Fibroblast of lung (primary cell): ENCODE measurements around the gene FDXACB1. TPM values are rescaled to one million over a fixed set of nuclear protein-coding genes. Genes with fewer than 3 reads are reported as not detected.
A peak's percentile ranks its signal among the peaks of the same experiment; 100 is the strongest.

Experiments used
- DNase-seq, 2 donors: peaks; one replicate each; pipeline versions ENCODE4 v3.0.0 to v3.0.0-alpha.2; 2010; ENCODE audit warnings: low read depth in 2 of 2
- H2AFZ ChIP-seq: 2 replicates; pipeline ENCODE4 v1.5.1; 2012; ENCODE audit warnings: low read length, control low read depth, inconsistent platforms
- H3K27ac ChIP-seq: 2 replicates; pipeline ENCODE4 v1.5.1; 2011; ENCODE audit warnings: low read length, control low read depth; ENCODE audit not compliant: insufficient read depth
- H3K27me3 ChIP-seq: 2 replicates; pipeline ENCODE4 v1.5.1; 2011; ENCODE audit warnings: mild to moderate bottlenecking, low read length; ENCODE audit not compliant: control insufficient read depth, insufficient read depth
- H3K36me3 ChIP-seq: 2 replicates; pipeline ENCODE4 v1.5.1; 2011; ENCODE audit warnings: low read length; ENCODE audit not compliant: control insufficient read depth, insufficient read depth
- H3K4me1 ChIP-seq: 2 replicates; pipeline ENCODE4 v1.5.1; 2011; ENCODE audit warnings: low read length; ENCODE audit not compliant: control insufficient read depth, insufficient read depth; ENCODE audit errors: extremely low read depth
- H3K4me2 ChIP-seq: 2 replicates; pipeline ENCODE4 v1.5.1; 2011; ENCODE audit warnings: low read length, control low read depth; ENCODE audit not compliant: insufficient read depth; ENCODE audit errors: extremely low read depth
- H3K4me3 ChIP-seq, 4 experiments: fragments of 200-600 bp in 1 of 4; sonication (generic) in 1 of 4; replicated peaks in 1 of 4; 2 replicates each; pipeline ENCODE4 v1.5.1; 2011 to 2016; ENCODE audit warnings: low read length in 4 of 4, low read depth in 3 of 4, mild to moderate bottlenecking in 3 of 4, control low read depth in 2 of 4, inconsistent platforms in 1 of 4, mixed read lengths in 1 of 4; ENCODE audit not compliant: insufficient read depth in 1 of 4; ENCODE audit errors: control extremely low read depth in 1 of 4
- H3K79me2 ChIP-seq: 2 replicates; pipeline ENCODE4 v1.5.1; 2012; ENCODE audit warnings: mild to moderate bottlenecking, low read length, inconsistent platforms; ENCODE audit not compliant: control insufficient read depth, insufficient read depth
- H3K9ac ChIP-seq: 2 replicates; pipeline ENCODE4 v1.5.1; 2011; ENCODE audit warnings: mild to moderate bottlenecking, low read length, control low read depth; ENCODE audit not compliant: insufficient read depth
- H3K9me3 ChIP-seq: 2 replicates; pipeline ENCODE4 v1.5.1; 2012; ENCODE audit warnings: low read depth, low read length; ENCODE audit not compliant: control insufficient read depth, insufficient read depth
- H4K20me1 ChIP-seq: 2 replicates; pipeline ENCODE4 v1.5.1; 2011; ENCODE audit warnings: low read length; ENCODE audit not compliant: control insufficient read depth, insufficient read depth; ENCODE audit errors: extremely low read depth
- EZH2 ChIP-seq: IDR thresholded peaks from 2 replicates; pipeline ENCODE4 v1.5.1; 2012; ENCODE audit warnings: low read length, control low read depth, mild to moderate bottlenecking; ENCODE audit errors: missing control alignments
- polyA minus RNA-seq: library from RNA; depleted of rRNA, polyadenylated mRNA; stranded (reverse); fragments of >200 nt; gene quantifications from 2 replicates; pipeline ENCODE4 v1.2.3, GENCODE V29; 2011; ENCODE audit warnings: low replicate concordance
- polyA plus RNA-seq, 2 donors: library from polyadenylated mRNA; depleted of rRNA in 1 of 2; stranded (reverse) in 1 of 2; unstranded in 1 of 2; fragments of >200 nt; gene quantifications; 2 replicates each; pipeline ENCODE4 v1.2.1, GENCODE V29; 2011 to 2012; ENCODE audit warnings: missing spikeins in 1 of 2
- total RNA-seq: library from RNA; depleted of rRNA; stranded (reverse); fragments of >200 nt; gene quantifications from 2 replicates; pipeline ENCODE4 v1.2.1, GENCODE V29; 2014
- TF ChIP-seq, protein P1 (sequence below), 2 donors: IDR thresholded peaks in 1 of 2; conservative IDR thresholded peaks in 1 of 2; 1 replicate in 1 of 2; 2 replicates in 1 of 2; pipeline ENCODE4 v1.5.1; 2011 to 2012; ENCODE audit warnings: low read length in 2 of 2, control low read depth in 1 of 2, inconsistent platforms in 1 of 2, low read depth in 1 of 2, mild to moderate bottlenecking in 1 of 2

FDXACB1 gene, protein sequence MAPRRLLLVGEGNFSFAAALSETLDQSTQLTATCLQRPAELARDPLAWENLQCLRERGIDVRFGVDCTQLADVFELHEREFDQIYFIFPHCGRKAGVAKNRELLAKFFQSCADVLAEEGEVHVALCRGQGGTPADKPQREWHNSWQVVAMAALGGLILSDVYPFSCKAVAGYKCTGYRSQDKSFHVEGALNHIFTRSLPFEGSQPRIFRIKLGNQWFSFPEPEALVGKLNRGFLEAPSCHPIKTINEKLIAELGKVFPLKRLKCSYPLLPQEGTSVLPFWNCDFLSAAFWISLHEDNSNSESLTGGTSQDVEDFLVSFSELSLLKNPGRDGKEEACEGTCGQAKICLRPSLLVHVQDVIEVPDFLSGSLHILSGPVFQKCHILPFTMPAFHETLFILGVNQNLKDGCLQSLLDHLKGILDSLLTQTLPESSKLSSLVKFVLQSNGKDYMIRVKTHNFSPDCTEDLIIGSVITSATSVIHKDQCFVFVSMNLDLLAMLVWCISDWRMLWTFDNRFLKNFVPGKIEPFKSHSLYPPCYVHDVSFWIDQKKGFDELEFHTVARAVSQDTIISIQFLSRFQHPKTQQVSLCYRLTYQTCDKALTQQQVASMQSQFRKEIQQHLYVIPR
- total RNA-seq: 1.8 and 2.6 TPM in 2 replicates
- polyA plus RNA-seq: 1.7 and 3.4 TPM in 2 replicates
- 0.96 and 2.0 TPM in 2 replicates for polyA plus RNA-seq (2012)
- polyA minus RNA-seq: 0.90 and 1.5 TPM in 2 replicates

- TF ChIP-seq EZH2: no peak
- TF ChIP-seq, protein P1, sequence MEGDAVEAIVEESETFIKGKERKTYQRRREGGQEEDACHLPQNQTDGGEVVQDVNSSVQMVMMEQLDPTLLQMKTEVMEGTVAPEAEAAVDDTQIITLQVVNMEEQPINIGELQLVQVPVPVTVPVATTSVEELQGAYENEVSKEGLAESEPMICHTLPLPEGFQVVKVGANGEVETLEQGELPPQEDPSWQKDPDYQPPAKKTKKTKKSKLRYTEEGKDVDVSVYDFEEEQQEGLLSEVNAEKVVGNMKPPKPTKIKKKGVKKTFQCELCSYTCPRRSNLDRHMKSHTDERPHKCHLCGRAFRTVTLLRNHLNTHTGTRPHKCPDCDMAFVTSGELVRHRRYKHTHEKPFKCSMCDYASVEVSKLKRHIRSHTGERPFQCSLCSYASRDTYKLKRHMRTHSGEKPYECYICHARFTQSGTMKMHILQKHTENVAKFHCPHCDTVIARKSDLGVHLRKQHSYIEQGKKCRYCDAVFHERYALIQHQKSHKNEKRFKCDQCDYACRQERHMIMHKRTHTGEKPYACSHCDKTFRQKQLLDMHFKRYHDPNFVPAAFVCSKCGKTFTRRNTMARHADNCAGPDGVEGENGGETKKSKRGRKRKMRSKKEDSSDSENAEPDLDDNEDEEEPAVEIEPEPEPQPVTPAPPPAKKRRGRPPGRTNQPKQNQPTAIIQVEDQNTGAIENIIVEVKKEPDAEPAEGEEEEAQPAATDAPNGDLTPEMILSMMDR (conservative IDR thresholded peaks at IDR 0.05 in 1 of 2, IDR thresholded peaks at IDR 0.05 in 1 of 2; ENCODE audit: low read depth in 1 of 2, low read length in 2 of 2): peak; percentile 90 to 94
- Histone ChIP-seq H3K27me3 (no peaks in the 10 kb centered on the region), H3K79me2 (no peaks in the 10 kb centered on the region), H4K20me1 (no peaks in the 10 kb centered on the region), H3K27ac (peak within 1 kb of the TSS; percentile 100), H2AFZ (peak within 1 kb of the TSS; percentile 100), H3K9ac (peak within 1 kb of the TSS; percentile 87), H3K4me1 (peaks cover 3% of the 10 kb centered on the region), H3K4me3 (peak within 1 kb of the TSS; percentile 87 to 94 (median 90)), H3K9me3 (no peaks in the 10 kb centered on the region), H3K36me3 (no peaks in the 10 kb centered on the region), H3K4me2 (peak within 1 kb of the TSS; percentile 100)
- DNase-seq: peak; percentile 97 to 98
These were observed at the start of gene FDXACB1, which contains the start of gene CFAP68 for GRCh38 chr11:111878849-111879636. Gene FDXACB1, minus strand, starts transcription at chr11:111879165. Its CDS starts 33 bp downstream, at chr11:111879132. Gene CFAP68, plus strand, starts transcription at chr11:111879541. Its CDS starts 20 bp downstream, at chr11:111879561.

GRCh38 chr11:111926505-111927391 lies 47.8 kb upstream of the FDXACB1 start:
- Histone ChIP-seq H4K20me1 (no peaks in the 10 kb centered on the region), H3K4me2 (peak overlapping the region; percentile 89), H3K4me3 (peak overlapping the region; percentile 41 to 64 (median 53)), H3K27me3 (no peaks in the 10 kb centered on the region), H3K79me2 (no peaks in the 10 kb centered on the region), H2AFZ (peak overlapping the region; percentile 87), H3K9me3 (no peaks in the 10 kb centered on the region), H3K36me3 (no peaks in the 10 kb centered on the region), H3K4me1 (peaks cover 11% of the 10 kb centered on the region), H3K9ac (peak overlapping the region; percentile 47), H3K27ac (peak overlapping the region; percentile 75)
- TF ChIP-seq EZH2: no peak
- TF ChIP-seq, protein P1 (conservative IDR thresholded peaks at IDR 0.05 in 1 of 2, IDR thresholded peaks at IDR 0.05 in 1 of 2; ENCODE audit: low read depth in 1 of 2, low read length in 2 of 2): no peak
- DNase-seq: peak; percentile 96 to 97
